ENCODE measurements around the gene WDR64. TPM values are rescaled to one million over a fixed set of nuclear protein-coding genes. Genes with fewer than 3 reads are reported as not detected.

Gene WDR64
- total and polyA plus RNA-seq, 2 of the 4 experiments (the other 2 are of a cell fraction), result not detected

GRCh38 chr1:241829468-241829867 lies 177.4 kb downstream of the WDR64 start:
- H3K4ac ChIP-seq (ENCODE audit: low read depth, low read length), result no peak overlapping the region
- in situ Hi-C loops (cut with MboI; ENCODE audit: low sequenced_read_pairs), result no loop called here
- H3K27ac ChIP-seq (ENCODE audit: insufficient read depth, low read length), result no peak overlapping the region
- no peaks in the 10 kb centered on the region for H3K9me3 ChIP-seq (ENCODE audit: control insufficient read depth, insufficient read depth, low read length)
- H3K4me3 ChIP-seq (ENCODE audit: insufficient read depth, low read depth, low read length), result no peak overlapping the region
- intact Hi-C loops (cut with micrococcal nuclease), result no loop called here
- DNase-seq (no peak), ATAC-seq (ENCODE audit: low read depth) (no peak)
- TF ChIP-seq USF2 (IDR thresholded peaks at IDR 0.05; ENCODE audit: low read depth, low read length) (no peak), SMC3 (IDR thresholded peaks at IDR 0.05; ENCODE audit: low read depth, low read length) (no peak), RFX5 (IDR thresholded peaks at IDR 0.05; ENCODE audit: low read depth, low read length) (no peak), NFE2L2 (IDR thresholded peaks at IDR 0.05; ENCODE audit: low read depth, low read length) (no peak), MAZ (IDR thresholded peaks at IDR 0.05; ENCODE audit: borderline replicate concordance, low read depth, low read length) (no peak), BHLHE40 (IDR thresholded peaks at IDR 0.05; ENCODE audit: low read depth, low read length) (no peak), CEBPB (IDR thresholded peaks at IDR 0.05; ENCODE audit: low read depth, low read length) (no peak), RAD21 (IDR thresholded peaks at IDR 0.05; ENCODE audit: low read length) (no peak), FOS (IDR thresholded peaks at IDR 0.05; ENCODE audit: low read depth, low read length) (no peak), ELK1 (IDR thresholded peaks at IDR 0.05; ENCODE audit: borderline replicate concordance, low read depth, low read length) (no peak), CTCF (conservative IDR thresholded peaks at IDR 0.05; ENCODE audit: low read depth, low read length) (no peak), RCOR1 (IDR thresholded peaks at IDR 0.05; ENCODE audit: insufficient replicate concordance, low read length) (no peak), POLR2A (IDR thresholded peaks at IDR 0.05; ENCODE audit: low read depth, low read length) (no peak), MXI1 (IDR thresholded peaks at IDR 0.05; ENCODE audit: borderline replicate concordance, low read depth, low read length) (no peak)
- H3K36me3 ChIP-seq (ENCODE audit: control insufficient read depth, insufficient read depth, low read length), result no peaks in the 10 kb centered on the region
- H3K23ac ChIP-seq (ENCODE audit: low read depth, low read length), result no peak overlapping the region
- no peak overlapping the region for H4K91ac ChIP-seq (ENCODE audit: insufficient read depth, low read depth, low read length)
- no peak overlapping the region for H3K9ac ChIP-seq (ENCODE audit: low read depth, low read length)
- H3K4me2 ChIP-seq (ENCODE audit: low read depth, low read length), result no peak overlapping the region
- H3K79me1 ChIP-seq (ENCODE audit: low read depth in 1 of 2, low read length in 2 of 2), result no peaks in the 10 kb centered on the region
- no peak overlapping the region for H2AFZ ChIP-seq (replicated peaks; ENCODE audit: low read length, poor library complexity)
- H3K9me1 ChIP-seq (ENCODE audit: insufficient read depth, low read length), result 0 out of 2 replicates have a peak, but pooled peaks cover 5% of the 10 kb centered on the region
- no peak overlapping the region for H4K5ac ChIP-seq (ENCODE audit: low read depth, low read length)
- no peak overlapping the region for H2BK15ac ChIP-seq (ENCODE audit: low read depth, low read length)
- no peaks in the 10 kb centered on the region for H4K20me1 ChIP-seq (ENCODE audit: insufficient read depth, low read length)
- no peak overlapping the region for H2AK9ac ChIP-seq (replicated peaks; ENCODE audit: low read depth, low read length, poor library complexity)
- no peak overlapping the region for H3K18ac ChIP-seq (ENCODE audit: low read depth, low read length)
- BruUV-seq (replicated peaks), result no TSS peak
- H2BK20ac ChIP-seq (ENCODE audit: low read depth, low read length), result no peak overlapping the region
- dilution Hi-C loops (cut with HindIII; ENCODE audit: low sequenced_read_pairs, unreplicated experiment), result no loop called here
- H3K27me3 ChIP-seq (ENCODE audit: control insufficient read depth, insufficient read depth, low read length), result no peaks in the 10 kb centered on the region
- POLR2A ChIA-PET (ENCODE audit: unreplicated experiment), result no interaction called here
- H3K56ac ChIP-seq (ENCODE audit: extremely low read depth, insufficient read depth, low read length), result no peak overlapping the region
- H4K8ac ChIP-seq (ENCODE audit: low read depth in 2 of 2, low read length in 2 of 2), result no peak overlapping the region
- no peak overlapping the region for H2AK5ac ChIP-seq (ENCODE audit: low read depth, low read length)
- H2BK5ac ChIP-seq (ENCODE audit: low read depth, low read length, poor library complexity, severe bottlenecking), result no peak overlapping the region
- no peak overlapping the region for H2BK120ac ChIP-seq (ENCODE audit: low read depth, low read length)
- H3K14ac ChIP-seq (replicated peaks; ENCODE audit: low read depth, low read length), result no peak overlapping the region
- CTCF ChIA-PET, result no interaction called here
- H3K4me1 ChIP-seq (ENCODE audit: control insufficient read depth, insufficient read depth, low read length), result peaks cover 6% of the 10 kb centered on the region
